ENCODE results near the gene RORC. TPM values are rescaled to one million over a fixed set of nuclear protein-coding genes. Genes with fewer than 3 reads are reported as not detected.

RORC gene
- polyA plus RNA-seq, 1 experiment: not detected

DNA sequence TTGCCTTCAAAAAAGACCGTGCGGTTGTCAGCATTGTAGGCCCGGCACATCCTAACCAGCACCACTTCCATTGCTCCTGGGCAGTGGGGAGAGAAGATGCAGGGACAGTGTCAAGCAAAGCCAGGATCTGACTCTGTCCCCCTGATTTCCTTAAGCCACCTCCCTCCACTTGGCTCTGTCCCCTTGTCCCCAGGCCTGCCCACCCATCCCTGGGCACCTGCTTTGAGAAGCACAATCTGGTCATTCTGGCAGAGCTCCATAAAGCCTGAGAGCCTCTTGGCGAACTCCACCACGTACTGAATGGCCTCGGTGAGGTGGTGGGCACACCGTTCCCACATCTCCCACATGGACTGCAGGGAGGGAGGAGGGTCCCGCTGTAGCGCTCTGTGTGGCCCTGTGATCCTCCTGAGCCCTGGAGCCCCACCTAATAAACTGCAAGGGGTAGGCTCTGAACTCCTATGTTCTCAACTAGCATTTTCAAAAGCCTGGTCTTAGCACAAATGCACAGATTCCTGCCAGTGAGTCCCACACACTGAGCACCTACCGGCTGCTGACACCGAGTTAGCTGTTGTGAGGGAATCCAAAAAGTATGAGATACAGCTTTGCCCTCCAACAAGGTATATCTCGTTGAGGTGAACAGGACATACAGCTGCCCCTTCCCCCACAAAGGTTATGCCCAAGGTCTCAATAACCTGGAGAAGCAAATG is 18.2 kb downstream of the RORC start:
- CTCF ChIA-PET: no interaction called here
- Histone ChIP-seq H3K27me3 (ENCODE audit: control insufficient read depth, insufficient read depth, low read length) (peaks cover 46% of the 10 kb centered on the region), H3K4me3 (ENCODE audit: low read depth, low read length) (no peak overlapping the region), H3K27ac (ENCODE audit: low read depth, low read length) (no peak overlapping the region), H3K9me3 (ENCODE audit: control insufficient read depth, insufficient read depth, low read length) (no peaks in the 10 kb centered on the region)
- TF ChIP-seq, protein P1, sequence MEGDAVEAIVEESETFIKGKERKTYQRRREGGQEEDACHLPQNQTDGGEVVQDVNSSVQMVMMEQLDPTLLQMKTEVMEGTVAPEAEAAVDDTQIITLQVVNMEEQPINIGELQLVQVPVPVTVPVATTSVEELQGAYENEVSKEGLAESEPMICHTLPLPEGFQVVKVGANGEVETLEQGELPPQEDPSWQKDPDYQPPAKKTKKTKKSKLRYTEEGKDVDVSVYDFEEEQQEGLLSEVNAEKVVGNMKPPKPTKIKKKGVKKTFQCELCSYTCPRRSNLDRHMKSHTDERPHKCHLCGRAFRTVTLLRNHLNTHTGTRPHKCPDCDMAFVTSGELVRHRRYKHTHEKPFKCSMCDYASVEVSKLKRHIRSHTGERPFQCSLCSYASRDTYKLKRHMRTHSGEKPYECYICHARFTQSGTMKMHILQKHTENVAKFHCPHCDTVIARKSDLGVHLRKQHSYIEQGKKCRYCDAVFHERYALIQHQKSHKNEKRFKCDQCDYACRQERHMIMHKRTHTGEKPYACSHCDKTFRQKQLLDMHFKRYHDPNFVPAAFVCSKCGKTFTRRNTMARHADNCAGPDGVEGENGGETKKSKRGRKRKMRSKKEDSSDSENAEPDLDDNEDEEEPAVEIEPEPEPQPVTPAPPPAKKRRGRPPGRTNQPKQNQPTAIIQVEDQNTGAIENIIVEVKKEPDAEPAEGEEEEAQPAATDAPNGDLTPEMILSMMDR (IDR thresholded peaks at IDR 0.05; ENCODE audit: low read depth, low read length): no peak
- POLR2A ChIA-PET: no interaction called here
- DNase-seq (ENCODE audit: low read depth, low spot score): no peak

DNA sequence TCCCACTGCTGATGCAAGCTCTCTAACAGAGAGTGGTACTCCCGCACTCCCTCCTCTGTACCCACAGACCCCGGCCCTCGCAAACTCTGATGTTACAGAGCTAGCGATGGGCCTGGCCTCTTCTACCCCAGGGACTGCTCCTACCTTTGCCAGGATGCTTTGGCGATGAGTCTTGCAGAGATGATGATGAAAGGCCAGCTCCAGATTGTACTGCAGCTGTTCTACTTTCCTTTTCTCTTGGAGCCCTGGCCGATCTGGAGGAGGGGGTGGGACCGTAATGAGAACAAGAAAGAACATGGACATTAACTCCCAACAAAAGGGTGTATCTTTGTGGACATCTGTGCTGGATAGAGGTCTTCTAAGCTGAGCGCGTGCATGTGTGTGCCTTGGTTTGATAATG is 20.4 kb downstream of the RORC start:
- Histone ChIP-seq H3K27me3 (ENCODE audit: control insufficient read depth, insufficient read depth, low read length) (peaks cover 55% of the 10 kb centered on the region), H3K4me3 (ENCODE audit: low read depth, low read length) (no peak overlapping the region), H3K9me3 (ENCODE audit: control insufficient read depth, insufficient read depth, low read length) (no peaks in the 10 kb centered on the region), H3K27ac (ENCODE audit: low read depth, low read length) (no peak overlapping the region)
- TF ChIP-seq, protein P1 (IDR thresholded peaks at IDR 0.05; ENCODE audit: low read depth, low read length): no peak
- no peak for DNase-seq (ENCODE audit: low read depth, low spot score)
- ChIA-PET POLR2A (no interaction called here), CTCF (no interaction called here)

DNA sequence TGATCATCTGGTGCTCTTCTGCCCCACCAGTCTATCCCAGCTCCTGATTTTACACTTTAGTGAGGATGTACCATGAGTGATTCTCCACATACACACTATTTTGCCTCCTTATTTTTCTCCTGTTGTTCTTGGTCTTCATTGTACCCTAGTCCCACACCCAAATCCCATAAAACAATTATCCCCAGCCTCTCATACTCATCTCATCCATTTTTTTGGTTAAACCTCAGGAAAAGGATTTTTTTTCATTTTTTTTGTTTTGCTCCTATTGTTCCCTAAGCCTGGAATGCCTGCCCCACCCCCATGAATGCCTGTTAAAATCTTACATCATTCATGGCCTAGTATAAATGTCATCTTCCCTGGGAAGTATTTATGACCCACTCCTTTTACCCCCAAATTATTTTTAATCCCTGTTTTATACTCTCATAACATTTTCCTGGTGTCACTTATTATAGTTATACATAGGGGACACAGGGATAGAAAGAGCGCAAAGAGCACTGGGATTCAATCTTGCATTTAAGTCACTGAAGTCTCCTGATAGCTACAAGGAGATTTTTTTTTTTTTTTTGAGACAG is 21.5 kb downstream of the RORC start:
- H3K9me3 ChIP-seq (ENCODE audit: control insufficient read depth, insufficient read depth, low read length): no peaks in the 10 kb centered on the region
- ChIA-PET CTCF (no interaction called here), POLR2A (no interaction called here)
- H3K4me3 ChIP-seq (ENCODE audit: low read depth, low read length): no peak overlapping the region
- peaks cover 58% of the 10 kb centered on the region for H3K27me3 ChIP-seq (ENCODE audit: control insufficient read depth, insufficient read depth, low read length)
- TF ChIP-seq, protein P1 (IDR thresholded peaks at IDR 0.05; ENCODE audit: low read depth, low read length): no peak
- H3K27ac ChIP-seq (ENCODE audit: low read depth, low read length): no peak overlapping the region
- DNase-seq (ENCODE audit: low read depth, low spot score): no peak

DNA sequence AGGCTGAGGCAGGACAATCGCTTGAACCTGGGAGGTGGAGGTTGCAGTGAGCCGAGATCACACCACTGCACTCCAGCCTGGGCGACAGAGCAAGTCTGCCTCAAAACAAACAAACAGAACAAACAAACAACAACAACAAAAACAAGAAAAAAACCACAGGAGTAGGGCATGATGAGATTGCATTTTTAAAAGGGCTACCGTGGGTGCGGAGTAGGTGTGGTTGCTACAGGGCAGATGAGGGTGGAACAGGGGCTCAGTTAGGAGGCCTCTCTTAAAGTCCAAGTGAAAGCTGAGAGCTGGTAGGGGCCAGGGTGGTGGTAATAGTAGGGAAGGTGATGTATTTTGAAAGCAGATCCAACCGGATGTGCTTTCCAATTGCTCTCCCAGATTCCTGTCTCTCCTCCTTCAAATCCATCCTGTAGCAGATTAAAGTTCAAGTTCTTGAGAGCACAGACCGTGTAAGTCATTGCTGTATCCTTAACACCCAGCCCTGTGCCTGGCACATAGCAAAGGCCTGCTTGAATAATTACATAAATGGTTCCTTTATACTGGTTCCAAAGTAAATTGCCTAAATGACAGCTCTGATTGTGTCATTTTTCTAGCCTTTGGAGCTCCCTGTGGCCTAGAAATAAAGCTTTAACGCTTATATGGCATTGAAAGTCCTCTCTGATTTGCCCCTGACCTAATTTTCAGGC is 22.2 kb downstream of the RORC start:
- Histone ChIP-seq H3K4me3 (ENCODE audit: low read depth, low read length) (no peak overlapping the region), H3K27me3 (ENCODE audit: control insufficient read depth, insufficient read depth, low read length) (peaks cover 58% of the 10 kb centered on the region), H3K27ac (ENCODE audit: low read depth, low read length) (no peak overlapping the region), H3K9me3 (ENCODE audit: control insufficient read depth, insufficient read depth, low read length) (no peaks in the 10 kb centered on the region)
- CTCF ChIA-PET: no interaction called here
- POLR2A ChIA-PET: no interaction called here
- TF ChIP-seq, protein P1 (IDR thresholded peaks at IDR 0.05; ENCODE audit: low read depth, low read length): no peak
- DNase-seq (ENCODE audit: low read depth, low spot score): no peak

DNA sequence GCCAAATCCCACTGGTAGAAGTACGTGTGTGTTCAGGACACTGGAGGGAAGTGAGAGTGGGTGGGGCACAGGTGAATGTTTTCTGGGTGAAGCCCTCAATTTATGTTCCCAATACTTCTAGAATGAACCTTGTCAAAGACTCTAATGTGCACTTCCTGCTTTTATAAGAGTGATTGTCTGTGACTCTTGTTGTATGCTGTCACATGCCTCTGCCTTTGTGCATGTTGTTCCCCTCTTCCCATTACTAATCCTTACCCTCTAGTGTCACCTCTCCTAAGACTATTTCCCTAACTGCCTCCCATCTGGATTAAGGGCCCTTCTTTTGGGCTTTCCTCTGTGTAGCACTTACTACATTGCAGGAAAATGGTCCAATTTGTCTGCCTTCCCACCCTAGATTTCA is 23.8 kb downstream of the RORC start:
- CTCF ChIA-PET: no interaction called here
- no peak overlapping the region for H3K27ac ChIP-seq (ENCODE audit: low read depth, low read length)

More for the DNA sequence above, 23.8 kb downstream of the RORC start:
- Histone ChIP-seq H3K27me3 (ENCODE audit: control insufficient read depth, insufficient read depth, low read length) (peaks cover 64% of the 10 kb centered on the region), H3K9me3 (ENCODE audit: control insufficient read depth, insufficient read depth, low read length) (no peaks in the 10 kb centered on the region), H3K4me3 (ENCODE audit: low read depth, low read length) (no peak overlapping the region)
- DNase-seq (ENCODE audit: low read depth, low spot score): no peak
- POLR2A ChIA-PET: no interaction called here
- TF ChIP-seq, protein P1 (IDR thresholded peaks at IDR 0.05; ENCODE audit: low read depth, low read length): no peak
